ENCODE results near the gene PKHD1.

Gene PKHD1

GRCh38 chr6:51725155-51725554 lies 362.3 kb downstream of the PKHD1 start:
- no peak overlapping the region for H3K4me3 ChIP-seq (ENCODE audit: low read depth, low read length)

- H3K4me3 ChIP-seq (ENCODE audit: low read depth, low read length) = no peak overlapping the region
These were observed 367.1 kb downstream of the PKHD1 start for GRCh38 chr6:51720327-51720726.

GRCh38 chr6:51719297-51719696 lies 368.1 kb downstream of the PKHD1 start:
- H3K4me3 ChIP-seq (ENCODE audit: low read depth, low read length) = no peak overlapping the region

- no peak overlapping the region for H3K4me3 ChIP-seq (ENCODE audit: low read depth, low read length)
These were observed 368.9 kb downstream of the PKHD1 start for GRCh38 chr6:51718533-51718932.

GRCh38 chr6:51717477-51717876 lies 369.9 kb downstream of the PKHD1 start:
- no peak overlapping the region for H3K4me3 ChIP-seq (ENCODE audit: low read depth, low read length)

- no peak overlapping the region for H3K4me3 ChIP-seq (ENCODE audit: low read depth, low read length)
These were observed 375.5 kb downstream of the PKHD1 start for GRCh38 chr6:51711876-51712275.

- H3K4me3 ChIP-seq (ENCODE audit: low read depth, low read length) = no peak overlapping the region
These were observed 381.3 kb downstream of the PKHD1 start for GRCh38 chr6:51706086-51706485.

- no peak overlapping the region for H3K4me3 ChIP-seq (ENCODE audit: low read depth, low read length)
These were observed 382.4 kb downstream of the PKHD1 start for GRCh38 chr6:51704932-51705540.

GRCh38 chr6:51702851-51703250 lies 384.6 kb downstream of the PKHD1 start:
- no peak overlapping the region for H3K4me3 ChIP-seq (ENCODE audit: low read depth, low read length)

GRCh38 chr6:51684603-51685002 lies 402.8 kb downstream of the PKHD1 start:
- H3K4me3 ChIP-seq (ENCODE audit: low read depth, low read length) = no peak overlapping the region

GRCh38 chr6:51684038-51684437 lies 403.4 kb downstream of the PKHD1 start:
- no peak overlapping the region for H3K4me3 ChIP-seq (ENCODE audit: low read depth, low read length)

GRCh38 chr6:51678905-51679620 lies 408.4 kb downstream of the PKHD1 start:
- H3K4me3 ChIP-seq (ENCODE audit: low read depth, low read length) = no peak overlapping the region

- no peak overlapping the region for H3K4me3 ChIP-seq (ENCODE audit: low read depth, low read length)
These were observed 409.1 kb downstream of the PKHD1 start for GRCh38 chr6:51678274-51678673.

- no peak overlapping the region for H3K4me3 ChIP-seq (ENCODE audit: low read depth, low read length)
These were observed 411.5 kb downstream of the PKHD1 start for GRCh38 chr6:51675922-51676275.

GRCh38 chr6:51675020-51675921 lies 412.1 kb downstream of the PKHD1 start:
- no peak overlapping the region for H3K4me3 ChIP-seq (ENCODE audit: low read depth, low read length)

- no peak overlapping the region for H3K4me3 ChIP-seq (ENCODE audit: low read depth, low read length)
These were observed 423.9 kb downstream of the PKHD1 start for GRCh38 chr6:51663525-51663924.

GRCh38 chr6:51660767-51661166 lies 426.6 kb downstream of the PKHD1 start:
- H3K4me3 ChIP-seq (ENCODE audit: low read depth, low read length) = no peak overlapping the region

- no peak overlapping the region for H3K4me3 ChIP-seq (ENCODE audit: low read depth, low read length)
These were observed 429.9 kb downstream of the PKHD1 start for GRCh38 chr6:51657491-51657890.

GRCh38 chr6:51655517-51655916 lies 431.9 kb downstream of the PKHD1 start:
- no peak overlapping the region for H3K4me3 ChIP-seq (ENCODE audit: low read depth, low read length)

- no peak overlapping the region for H3K4me3 ChIP-seq (ENCODE audit: low read depth, low read length)
These were observed 432.8 kb downstream of the PKHD1 start for GRCh38 chr6:51654647-51655046.

- no peak overlapping the region for H3K4me3 ChIP-seq (ENCODE audit: low read depth, low read length)
These were observed 436.1 kb downstream of the PKHD1 start for GRCh38 chr6:51651132-51651817.
